Mucosa of gallbladder (tissue), 1 donor: ENCODE results near the gene OAS2. TPM values are rescaled to one million over a fixed set of nuclear protein-coding genes. Genes with fewer than 3 reads are reported as not detected.

Experiments used
- DNase-seq: peaks from one replicate; pipeline ENCODE4 v3.0.0-alpha.2; 2020; ENCODE audit warnings: low spot score
- total RNA-seq: library from RNA; stranded (reverse); gene quantifications from one replicate; pipeline ENCODE4 v1.2.1, GENCODE V29; 2021
- donor health status: DM: no; HTN: no; CAD: no.

Gene OAS2
- total RNA-seq, 1 donor from 2014 or later: 5.8 TPM

- no peak for DNase-seq
These were observed 40.7 kb downstream of the OAS2 start for GRCh38 chr12:113019025-113019424.

GRCh38 chr12:113021500-113021899 is 43.2 kb downstream of the OAS2 start:
- no peak for DNase-seq

GRCh38 chr12:113022563-113023297 is 44.4 kb downstream of the OAS2 start:
- no peak for DNase-seq

- no peak for DNase-seq
These were observed 49.4 kb downstream of the OAS2 start for GRCh38 chr12:113027726-113028125.

GRCh38 chr12:113030875-113031525 is 52.7 kb downstream of the OAS2 start:
- DNase-seq: peak; percentile 17

- DNase-seq: no peak
These were observed 61.7 kb downstream of the OAS2 start for GRCh38 chr12:113039911-113040445.

- DNase-seq: peak; percentile 18
These were observed 62.4 kb downstream of the OAS2 start for GRCh38 chr12:113040722-113041171.

GRCh38 chr12:113041560-113041959 is 63.2 kb downstream of the OAS2 start:
- no peak for DNase-seq

GRCh38 chr12:113043240-113043639 is 64.9 kb downstream of the OAS2 start:
- no peak for DNase-seq

- no peak for DNase-seq
These were observed 66.2 kb downstream of the OAS2 start for GRCh38 chr12:113044516-113044915.

GRCh38 chr12:113048716-113049127 is 70.4 kb downstream of the OAS2 start:
- peak; percentile 76 for DNase-seq

- DNase-seq: no peak
These were observed 71.8 kb downstream of the OAS2 start for GRCh38 chr12:113049976-113050742.

- no peak for DNase-seq
These were observed 72.5 kb downstream of the OAS2 start for GRCh38 chr12:113050795-113051194.

GRCh38 chr12:113051759-113052158 is 73.4 kb downstream of the OAS2 start:
- DNase-seq: no peak

- no peak for DNase-seq
These were observed 74.0 kb downstream of the OAS2 start for GRCh38 chr12:113052326-113052725.

GRCh38 chr12:113054948-113055486 is 76.7 kb downstream of the OAS2 start:
- DNase-seq: no peak

GRCh38 chr12:113055594-113056380 is 77.5 kb downstream of the OAS2 start:
- DNase-seq: no peak

- DNase-seq: no peak
These were observed 78.0 kb downstream of the OAS2 start for GRCh38 chr12:113056381-113056630.

GRCh38 chr12:113056631-113057488 is 78.5 kb downstream of the OAS2 start, which contains the start of gene DTX1:
DTX1 (plus strand) TSS chr12:113056730; CDS start chr12:113058193, 1,463 bp downstream.
- DNase-seq: no peak
